Caco-2 (cell line): ENCODE results near the gene ATG16L2. TPM values are rescaled to one million over a fixed set of nuclear protein-coding genes. Genes with fewer than 3 reads are reported as not detected.
"Not testable (repeated sequence)": the region's sequence is repeated elsewhere in the genome, so short reads cannot be mapped to it uniquely, and the experiment has no call there.

Experiments used
- BruUV-seq: library from RNA; stranded (reverse); fragments of 400-500 nt; replicated peaks from 2 replicates; lab custom pipeline; 2021; lab: Mats Ljungman, UMichigan
- CTCF ChIA-PET: fragments of 300-600 bp; sonication (Branson Sonifier 250); formaldehyde crosslinking; loops from one replicate; lab custom pipeline; 2022; ENCODE audit warnings: antibody characterized with exemption; lab: Charles Lee
- POLR2A ChIA-PET: fragments of 300-600 bp; sonication (Branson Sonifier 250); formaldehyde crosslinking; loops from one replicate; lab custom pipeline; 2022; ENCODE audit warnings: antibody characterized with exemption; lab: Charles Lee
- DNase-seq, 2 experiments: peaks; one replicate each; pipeline versions ENCODE4 v3.0.0 to v3.0.0-alpha.2; 2020 to 2022
- H3K27me3 ChIP-seq: replicated peaks from 2 replicates; pipeline ENCODE4 v1.6.0; 2011; ENCODE audit warnings: low read length; ENCODE audit not compliant: control insufficient read depth, insufficient read depth
- H3K36me3 ChIP-seq: 2 replicates; pipeline ENCODE4 v1.5.1; 2011; ENCODE audit warnings: low read length; ENCODE audit not compliant: control insufficient read depth, insufficient read depth
- H3K4me1 ChIP-seq: fragments of 250-450 bp; sonication (Bioruptor Pico); 2 replicates; pipeline ENCODE4 v1.5.1; 2020; ENCODE audit warnings: mild to moderate bottlenecking
- H3K4me3 ChIP-seq: 2 replicates; pipeline ENCODE4 v1.5.1; 2011; ENCODE audit warnings: low read depth, mild to moderate bottlenecking, control low read depth, low read length
- H3K9me3 ChIP-seq: fragments of 250-450 bp; sonication (Bioruptor Pico); 2 replicates; pipeline ENCODE4 v1.5.1; 2020; ENCODE audit warnings: mild to moderate bottlenecking, moderate library complexity
- H3K27ac Mint-ChIP-seq: one replicate; pipeline ENCODE4 v1.8.0; 2022; ENCODE audit warnings: mixed read lengths; ENCODE audit not compliant: unreplicated experiment
- H3K27me3 Mint-ChIP-seq: one replicate; pipeline ENCODE4 v1.8.0; 2022; ENCODE audit warnings: mixed read lengths; ENCODE audit not compliant: insufficient read depth, unreplicated experiment
- H3K36me3 Mint-ChIP-seq: one replicate; pipeline ENCODE4 v1.8.0; 2022; ENCODE audit warnings: mild to moderate bottlenecking, mixed read lengths; ENCODE audit not compliant: insufficient read depth, unreplicated experiment
- H3K4me1 Mint-ChIP-seq: one replicate; pipeline ENCODE4 v1.8.0; 2022; ENCODE audit warnings: low read depth, mixed read lengths; ENCODE audit not compliant: unreplicated experiment
- H3K4me3 Mint-ChIP-seq: one replicate; pipeline ENCODE4 v1.8.0; 2022; ENCODE audit warnings: mild to moderate bottlenecking, moderate library complexity, mixed read lengths; ENCODE audit not compliant: unreplicated experiment
- H3K9me3 Mint-ChIP-seq: one replicate; pipeline ENCODE4 v1.8.0; 2022; ENCODE audit warnings: mixed read lengths; ENCODE audit not compliant: unreplicated experiment
- intact Hi-C: fragments of 100-400 bp; cut with micrococcal nuclease; formaldehyde crosslinking; loops from one replicate; pipeline ENCODE4 v1.10.0; 2022; ENCODE audit not compliant: unreplicated experiment
- total RNA-seq: library from RNA; stranded (reverse); gene quantifications from 2 replicates; pipeline ENCODE4 v1.2.3, GENCODE V29; 2022
- TF ChIP-seq, protein P1 (sequence below), 2 experiments: fragments of 200-600 bp in 1 of 2; IDR thresholded peaks; 1 replicate in 1 of 2; 2 replicates in 1 of 2; pipeline versions ENCODE4 v1.5.1 to v1.8.0; 2011 to 2022; ENCODE audit warnings: antibody characterized with exemption in 1 of 2, control low read depth in 1 of 2, inconsistent platforms in 1 of 2, low read depth in 1 of 2, low read length in 1 of 2, mild to moderate bottlenecking in 1 of 2, moderate library complexity in 1 of 2; ENCODE audit not compliant: insufficient read depth in 1 of 2, severe bottlenecking in 1 of 2, unreplicated experiment in 1 of 2

The ATG16L2 gene
- total RNA-seq, 1 experiment from 2014 or later = 19.3 TPM

DNA sequence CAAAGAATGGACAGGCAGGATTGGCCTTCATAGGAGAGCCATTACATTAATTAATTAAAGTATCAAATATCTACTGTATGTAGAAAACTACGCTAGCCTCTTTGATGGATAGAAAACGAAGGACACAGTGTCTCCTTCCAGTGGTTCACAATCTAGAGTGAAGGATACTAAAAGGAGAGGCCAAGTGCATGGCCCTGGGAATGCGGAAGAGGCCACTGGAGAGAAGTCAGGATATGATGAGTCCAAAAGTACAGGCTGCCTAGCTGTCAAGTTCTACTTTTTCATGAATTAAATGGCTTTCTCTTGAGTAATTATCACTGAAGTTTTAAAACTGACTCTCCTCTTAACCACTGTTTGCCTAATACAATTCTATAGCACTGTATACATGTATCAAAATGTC, 41.9 kb downstream of the ATG16L2 start:
- ChIA-PET CTCF (interaction anchor here (1.4 kb wide), 1 partner anchor 322 kb away, joined by 3 read pairs; no protein-coding TSS in a partner anchor), POLR2A (no interaction called here)
- no peak overlapping the region for H3K27ac Mint-ChIP-seq
- no peaks in the 10 kb centered on the region for H3K4me1 Mint-ChIP-seq
- DNase-seq = no peak
- no peaks in the 10 kb centered on the region for H3K9me3 ChIP-seq
- no peaks in the 10 kb centered on the region for H3K36me3 Mint-ChIP-seq
- BruUV-seq = no TSS peak
- H3K36me3 ChIP-seq = no peaks in the 10 kb centered on the region
- H3K4me1 ChIP-seq = no peaks in the 10 kb centered on the region
- no peaks in the 10 kb centered on the region for H3K9me3 Mint-ChIP-seq
- intact Hi-C loops = no loop called here
- no peak overlapping the region for H3K4me3 ChIP-seq
- TF ChIP-seq, protein P1, sequence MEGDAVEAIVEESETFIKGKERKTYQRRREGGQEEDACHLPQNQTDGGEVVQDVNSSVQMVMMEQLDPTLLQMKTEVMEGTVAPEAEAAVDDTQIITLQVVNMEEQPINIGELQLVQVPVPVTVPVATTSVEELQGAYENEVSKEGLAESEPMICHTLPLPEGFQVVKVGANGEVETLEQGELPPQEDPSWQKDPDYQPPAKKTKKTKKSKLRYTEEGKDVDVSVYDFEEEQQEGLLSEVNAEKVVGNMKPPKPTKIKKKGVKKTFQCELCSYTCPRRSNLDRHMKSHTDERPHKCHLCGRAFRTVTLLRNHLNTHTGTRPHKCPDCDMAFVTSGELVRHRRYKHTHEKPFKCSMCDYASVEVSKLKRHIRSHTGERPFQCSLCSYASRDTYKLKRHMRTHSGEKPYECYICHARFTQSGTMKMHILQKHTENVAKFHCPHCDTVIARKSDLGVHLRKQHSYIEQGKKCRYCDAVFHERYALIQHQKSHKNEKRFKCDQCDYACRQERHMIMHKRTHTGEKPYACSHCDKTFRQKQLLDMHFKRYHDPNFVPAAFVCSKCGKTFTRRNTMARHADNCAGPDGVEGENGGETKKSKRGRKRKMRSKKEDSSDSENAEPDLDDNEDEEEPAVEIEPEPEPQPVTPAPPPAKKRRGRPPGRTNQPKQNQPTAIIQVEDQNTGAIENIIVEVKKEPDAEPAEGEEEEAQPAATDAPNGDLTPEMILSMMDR (IDR thresholded peaks at IDR 0.05; ENCODE audit: insufficient read depth in 1 of 2, low read depth in 1 of 2, low read length in 1 of 2, severe bottlenecking in 1 of 2, unreplicated experiment in 1 of 2) = no peak
- H3K27me3 ChIP-seq = no peaks in the 10 kb centered on the region
- no peak overlapping the region for H3K4me3 Mint-ChIP-seq
- no peaks in the 10 kb centered on the region for H3K27me3 Mint-ChIP-seq

DNA sequence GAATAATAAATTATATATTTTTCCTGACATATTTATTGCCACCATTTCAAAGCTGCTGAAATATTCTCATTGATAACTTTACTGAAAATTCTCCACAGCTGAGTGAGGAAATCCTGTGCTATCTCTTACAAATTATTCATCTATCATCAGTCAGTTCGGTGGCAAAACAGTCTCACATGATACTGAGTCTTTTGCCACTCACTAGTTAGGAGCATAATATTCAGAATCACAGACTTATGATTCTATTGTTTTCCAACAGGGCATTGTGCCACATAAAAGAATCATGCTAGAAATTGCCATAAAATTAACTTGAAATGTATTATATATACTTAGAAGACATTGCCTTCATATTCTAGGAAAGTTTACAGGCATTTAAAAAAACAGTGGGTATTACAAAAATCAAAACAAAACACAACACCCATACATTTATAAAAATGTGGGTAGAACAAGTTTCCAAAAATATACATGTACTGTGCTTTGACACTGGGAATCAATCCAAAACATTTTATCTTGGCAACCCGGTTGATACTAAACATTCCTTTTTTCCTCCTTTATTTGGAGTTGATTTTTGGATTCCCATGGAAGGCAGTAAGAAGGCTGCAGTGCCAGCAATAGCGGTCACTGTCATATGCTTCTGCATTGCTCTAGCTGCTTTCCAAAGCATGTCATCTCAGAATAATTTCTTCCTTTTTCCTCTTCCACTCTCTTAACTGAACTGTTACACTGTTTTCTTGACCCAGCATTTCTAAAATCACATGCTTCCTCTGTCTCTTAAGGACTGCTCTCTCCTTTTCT, 42.5 kb downstream of the ATG16L2 start:
- BruUV-seq = no TSS peak
- H3K9me3 ChIP-seq = no peaks in the 10 kb centered on the region
- Mint-ChIP-seq H3K36me3 (no peaks in the 10 kb centered on the region), H3K4me3 (no peak overlapping the region), H3K9me3 (no peaks in the 10 kb centered on the region), H3K27me3 (no peaks in the 10 kb centered on the region), H3K27ac (no peak overlapping the region), H3K4me1 (no peaks in the 10 kb centered on the region)
- POLR2A ChIA-PET = no interaction called here
- H3K4me1 ChIP-seq = no peaks in the 10 kb centered on the region
- no peak for DNase-seq
- intact Hi-C loops = no loop called here
- H3K4me3 ChIP-seq = no peak overlapping the region
- H3K36me3 ChIP-seq = no peaks in the 10 kb centered on the region
- TF ChIP-seq, protein P1 (IDR thresholded peaks at IDR 0.05; ENCODE audit: insufficient read depth in 1 of 2, low read depth in 1 of 2, low read length in 1 of 2, severe bottlenecking in 1 of 2, unreplicated experiment in 1 of 2) = no peak
- no peaks in the 10 kb centered on the region for H3K27me3 ChIP-seq
- CTCF ChIA-PET = interaction anchor here (1.4 kb wide), 1 partner anchor 321 kb away, joined by 3 read pairs; no protein-coding TSS in a partner anchor

DNA sequence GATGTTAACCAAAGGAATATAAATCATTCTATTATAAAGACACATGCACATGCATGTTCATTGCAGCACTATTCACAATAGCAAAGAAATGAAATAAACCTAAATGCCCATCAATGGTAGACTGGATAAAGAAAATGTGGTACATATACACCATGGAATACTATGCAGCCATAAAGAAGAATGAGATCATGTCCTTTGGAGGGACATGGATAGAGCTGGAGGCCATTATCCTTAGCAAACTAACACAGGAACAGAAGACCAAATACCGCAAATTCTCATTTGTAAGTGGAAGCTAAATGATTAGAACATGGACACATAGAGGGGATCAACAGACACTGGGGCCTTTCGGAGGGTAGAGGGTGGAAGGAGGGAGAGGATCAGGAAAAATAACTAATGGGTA, 44.1 kb downstream of the ATG16L2 start:
- H3K36me3 Mint-ChIP-seq, BruUV-seq, H3K4me1 Mint-ChIP-seq, H3K27me3 ChIP-seq, H3K4me3 Mint-ChIP-seq, H3K9me3 ChIP-seq, H3K27me3 Mint-ChIP-seq, DNase-seq, H3K4me3 ChIP-seq, H3K4me1 ChIP-seq, H3K36me3 ChIP-seq, intact Hi-C loops, POLR2A ChIA-PET, H3K27ac Mint-ChIP-seq, CTCF ChIA-PET, H3K9me3 Mint-ChIP-seq: not testable (repeated sequence)
